HepG2 (cell line): ENCODE measurements around the gene RTRAF. TPM values are rescaled to one million over a fixed set of nuclear protein-coding genes. Genes with fewer than 3 reads are reported as not detected.

Experiments
- ATAC-seq: fragments of 200-7000 bp; cut with Tn5 transposase; 3 replicates; pipeline ENCODE4 v1.9.1; 2020; ENCODE audit warnings: mild to moderate bottlenecking, moderate library complexity
- BruUV-seq: library from RNA; stranded (reverse); fragments of 400-500 nt; replicated peaks from 2 replicates; lab custom pipeline; 2021; lab: Mats Ljungman, UMichigan
- CTCF ChIA-PET: fragments of 300-600 bp; formaldehyde crosslinking; extraction: SDS; loops from one replicate; lab custom pipeline; 2021; ENCODE audit warnings: low total read pairs, inconsistent platforms, low intra/inter-chr PET ratio; lab: Yijun Ruan, JAX
- POLR2A ChIA-PET: fragments of 350-600 bp; sonication (Branson Sonifier 250); formaldehyde crosslinking; loops from one replicate; lab custom pipeline; 2020; ENCODE audit warnings: antibody characterized with exemption, inconsistent platforms; lab: Yijun Ruan, JAX
- DNase-seq: peaks from one replicate; pipeline ENCODE4 v3.0.0-alpha.2; 2015; ENCODE audit warnings: low spot score
- FAIRE-seq: peaks from 3 replicates; lab custom pipeline; 2011; peaks lifted over from hg19 to GRCh38; lab: Jason Lieb, UNC
- H2AFZ ChIP-seq: one replicate; pipeline ENCODE4 v1.6.1; 2011; ENCODE audit warnings: low read length, inconsistent platforms
- H3K27ac ChIP-seq: fragments of 300-600 bp; 3 replicates; pipeline ENCODE4 v1.8.0; 2011; ENCODE audit warnings: mixed run types, mild to moderate bottlenecking, mixed read lengths, low read length, inconsistent platforms; ENCODE audit not compliant: insufficient read depth; ENCODE audit errors: extremely low read length
- H3K27me3 ChIP-seq, 2 experiments: fragments of 200-600 bp in 1 of 2; 2 replicates in 1 of 2; 3 replicates in 1 of 2; pipeline versions ENCODE4 v1.6.0 to v1.8.0; 2011; ENCODE audit warnings: low read length in 2 of 2, mild to moderate bottlenecking in 2 of 2, moderate library complexity in 2 of 2, inconsistent platforms in 1 of 2; ENCODE audit not compliant: insufficient read depth in 2 of 2, control insufficient read depth in 1 of 2
- H3K36me3 ChIP-seq, 2 experiments: fragments of 200-600 bp in 1 of 2; replicated peaks in 1 of 2; 2 replicates in 1 of 2; 3 replicates in 1 of 2; pipeline versions ENCODE4 v1.5.1 to v1.8.0; 2011; ENCODE audit warnings: low read length in 2 of 2, inconsistent platforms in 1 of 2; ENCODE audit not compliant: insufficient read depth in 2 of 2, control insufficient read depth in 1 of 2
- H3K4me1 ChIP-seq: 2 replicates; pipeline ENCODE4 v1.5.1; 2012; ENCODE audit warnings: low read length, inconsistent platforms; ENCODE audit not compliant: insufficient read depth
- H3K4me2 ChIP-seq: 2 replicates; pipeline ENCODE4 v1.6.0; 2011; ENCODE audit warnings: low read depth, low read length, inconsistent platforms
- H3K4me3 ChIP-seq, 3 experiments: fragments of 200-600 bp in 1 of 3; sonication (generic), shearing (Covaris generic) in 1 of 3; replicated peaks in 1 of 3; 2 replicates each; pipeline ENCODE4 v1.5.1; 2011 to 2016; ENCODE audit warnings: low read length in 3 of 3, inconsistent platforms in 2 of 3, low read depth in 2 of 3, mild to moderate bottlenecking in 2 of 3, control low read depth in 1 of 3, mixed read lengths in 1 of 3; ENCODE audit not compliant: insufficient read depth in 1 of 3
- H3K79me2 ChIP-seq: one replicate; pipeline ENCODE4 v1.6.1; 2011; ENCODE audit warnings: low read length, inconsistent platforms; ENCODE audit not compliant: insufficient read depth
- H3K9ac ChIP-seq: 2 replicates; pipeline ENCODE4 v1.6.0; 2011; ENCODE audit warnings: mild to moderate bottlenecking, low read depth, low read length, inconsistent platforms; ENCODE audit not compliant: insufficient read depth
- H3K9me3 ChIP-seq: 2 replicates; pipeline ENCODE4 v1.5.1; 2012; ENCODE audit warnings: mild to moderate bottlenecking, low read length
- H4K20me1 ChIP-seq: 2 replicates; pipeline ENCODE4 v1.6.0; 2011; ENCODE audit warnings: inconsistent platforms, mild to moderate bottlenecking, low read length, moderate library complexity; ENCODE audit not compliant: insufficient read depth
- BORCS8-MEF2B ChIP-seq: sonication (generic); formaldehyde crosslinking; IDR thresholded peaks from 2 replicates; pipeline ENCODE4 v1.8.0; 2022; ENCODE audit warnings: mild to moderate bottlenecking, missing genetic modification reagents
- JUNB ChIP-seq: sonication (generic); formaldehyde crosslinking; IDR thresholded peaks from 2 replicates; pipeline ENCODE4 v1.8.0; 2022; ENCODE audit warnings: missing genetic modification reagents, mild to moderate bottlenecking, borderline replicate concordance
- MAFF ChIP-seq: IDR thresholded peaks from 2 replicates; pipeline ENCODE4 v1.6.1; 2011; ENCODE audit warnings: low read depth, low read length, improper control_type of control experiment
- MAFK ChIP-seq, 2 experiments: IDR thresholded peaks in 1 of 2; conservative IDR thresholded peaks in 1 of 2; 2 replicates each; pipeline ENCODE4 v1.6.1; 2011; ENCODE audit warnings: improper control_type of control experiment in 2 of 2, low read length in 2 of 2
- RBM39 ChIP-seq: fragments of 200-400 bp; formaldehyde crosslinking; IDR thresholded peaks from one replicate; pipeline ENCODE4 v1.6.1; 2018; ENCODE audit warnings: antibody characterized with exemption, mild to moderate bottlenecking, low read depth, low read length; ENCODE audit not compliant: poor library complexity, severe bottlenecking
- SAP130 ChIP-seq: IDR thresholded peaks from 2 replicates; pipeline ENCODE4 v1.6.1; 2016; ENCODE audit warnings: low read depth
- THAP8 ChIP-seq: sonication (generic); formaldehyde crosslinking; IDR thresholded peaks from 2 replicates; pipeline ENCODE4 v1.5.1; 2020; ENCODE audit warnings: missing genetic modification reagents, mild to moderate bottlenecking, borderline replicate concordance
- TMF1 ChIP-seq: sonication (generic); formaldehyde crosslinking; IDR thresholded peaks from 2 replicates; pipeline ENCODE4 v1.8.1; 2022; ENCODE audit warnings: low read depth, missing genetic modification reagents
- YEATS4 ChIP-seq: sonication (generic); formaldehyde crosslinking; IDR thresholded peaks from 2 replicates; pipeline ENCODE4 v1.4.0; 2020; ENCODE audit warnings: missing genetic modification reagents, borderline replicate concordance
- ZBTB10 ChIP-seq: sonication (generic); formaldehyde crosslinking; IDR thresholded peaks from 2 replicates; pipeline ENCODE4 v1.4.0; 2020; ENCODE audit warnings: missing genetic modification reagents, borderline replicate concordance
- ZBTB20 ChIP-seq: sonication (generic); formaldehyde crosslinking; IDR thresholded peaks from 2 replicates; pipeline ENCODE4 v1.8.1; 2023; ENCODE audit warnings: missing genetic modification reagents, low read depth, mild to moderate bottlenecking, borderline replicate concordance
- ZBTB42 ChIP-seq: sonication (generic); formaldehyde crosslinking; IDR thresholded peaks from 2 replicates; pipeline ENCODE4 v1.5.0; 2020; ENCODE audit warnings: mild to moderate bottlenecking, missing genetic modification reagents
- ZC3H13 ChIP-seq: sonication (generic); formaldehyde crosslinking; IDR thresholded peaks from 2 replicates; pipeline ENCODE4 v1.8.1; 2023; ENCODE audit warnings: mild to moderate bottlenecking, missing genetic modification reagents, moderate library complexity
- ZNF205 ChIP-seq: IDR thresholded peaks from 2 replicates; pipeline ENCODE4 v1.6.1; 2018; ENCODE audit warnings: missing biosample characterization, missing genetic modification reagents
- ZNF382 ChIP-seq: sonication (generic); formaldehyde crosslinking; IDR thresholded peaks from 2 replicates; pipeline ENCODE4 v1.5.0; 2020; ENCODE audit warnings: missing genetic modification reagents, mild to moderate bottlenecking, borderline replicate concordance
- ZNF446 ChIP-seq: sonication (generic); formaldehyde crosslinking; IDR thresholded peaks from 2 replicates; pipeline ENCODE4 v1.5.0; 2020; ENCODE audit warnings: mild to moderate bottlenecking, missing genetic modification reagents
- ZNF660 ChIP-seq: sonication (generic); formaldehyde crosslinking; IDR thresholded peaks from 2 replicates; pipeline ENCODE4 v1.5.1; 2020; ENCODE audit warnings: mild to moderate bottlenecking, low read depth, missing genetic modification reagents, borderline replicate concordance
- WGBS: methylation state at CpG from one replicate; pipeline ENCODE4 v1.1.6; 2017; ENCODE audit warnings: low lambda C conversion rate; 5-methylcytosine and 5-hydroxymethylcytosine counted together
- in situ Hi-C: cut with HindIII; loops from 2 replicates; pipeline ENCODE4 v1.10.0; 2017; ENCODE audit warnings: low pct_unique_long_range_greater_than_20kb; ENCODE audit not compliant: extremely low pct_ligation_motif_present
- intact Hi-C: fragments of 100-400 bp; cut with micrococcal nuclease; formaldehyde crosslinking; loops from one replicate; pipeline ENCODE4 v1.10.0; 2022; ENCODE audit not compliant: unreplicated experiment
- polyA plus RNA-seq, 8 experiments: library from polyadenylated mRNA; depleted of rRNA in 3 of 8; stranded (reverse) in 7 of 8; unstranded in 1 of 8; fragments of >200 nt; fragmentation: Illumina TruSeq in 4 of 8; extraction: Trizol in 4 of 8; gene quantifications; 2 replicates each; pipeline versions ENCODE4 v1.2.1 to v1.2.3, GENCODE V29; 2011 to 2016; ENCODE audit warnings: low read depth in 4 of 8, missing spikeins in 1 of 8, mixed read lengths in 1 of 8; ENCODE audit not compliant: insufficient read depth in 1 of 8
- total RNA-seq, 5 experiments: library from RNA; depleted of rRNA; stranded (reverse); fragments of >200 nt; fragmentation: Illumina TruSeq; extraction: Trizol; gene quantifications; 2 replicates each; pipeline ENCODE4 v1.2.3, GENCODE V29; 2016; ENCODE audit warnings: low read depth in 1 of 5

RTRAF gene
- total and polyA plus RNA-seq, 2 of the 13 experiments (the other 11 are each of a cell fraction or from before 2014, with no cell fraction given), result 137 to 258 TPM

GRCh38 chr14:51998348-51998747, 9.0 kb downstream of the RTRAF start:
- H3K4me2 ChIP-seq, result no peak overlapping the region
- in situ Hi-C loops, result no loop called here
- no peaks in the 10 kb centered on the region for H4K20me1 ChIP-seq
- POLR2A ChIA-PET, result no interaction called here
- CTCF ChIA-PET, result no interaction called here
- BruUV-seq, result no TSS peak
- no peak overlapping the region for H3K27ac ChIP-seq
- peaks cover 10 to 67% of the 10 kb centered on the region in 2 experiments for H3K36me3 ChIP-seq
- H2AFZ ChIP-seq, result no peak overlapping the region
- H3K9ac ChIP-seq, result no peak overlapping the region
- H3K9me3 ChIP-seq, result no peaks in the 10 kb centered on the region
- no peak for FAIRE-seq
- H3K27me3 ChIP-seq, result no peaks in the 10 kb centered on the region
- no peak overlapping the region for H3K4me3 ChIP-seq
- peaks cover 3% of the 10 kb centered on the region for H3K79me2 ChIP-seq
- H3K4me1 ChIP-seq, result no peaks in the 10 kb centered on the region
- TF ChIP-seq MAFK (conservative IDR thresholded peaks at IDR 0.05 in 1 of 2, IDR thresholded peaks at IDR 0.05 in 1 of 2; ENCODE audit: low read length in 2 of 2) (peak; percentile 95 to 97), ZC3H13 (no peak), ZBTB10 (CRISPR knock-in tag) (no peak), MAFF (peak; percentile 96)
- TF ChIP-seq, all 625 proteins: peak for 2
- intact Hi-C loops, result no loop called here
- ATAC-seq (no peak), DNase-seq (no peak)

- Histone ChIP-seq H4K20me1 (no peaks in the 10 kb centered on the region), H3K27me3 (no peaks in the 10 kb centered on the region), H3K79me2 (peaks cover 3% of the 10 kb centered on the region), H3K4me2 (no peak overlapping the region), H3K27ac (no peak overlapping the region), H2AFZ (no peak overlapping the region), H3K4me1 (no peaks in the 10 kb centered on the region), H3K9ac (no peak overlapping the region), H3K9me3 (no peaks in the 10 kb centered on the region), H3K4me3 (no peak overlapping the region), H3K36me3 (peaks cover 12 to 68% of the 10 kb centered on the region in 2 experiments)
- no peak for DNase-seq
- intact Hi-C loops (no loop called here), in situ Hi-C loops (no loop called here)
- ChIA-PET CTCF (no interaction called here), POLR2A (no interaction called here)
- BruUV-seq, result no TSS peak
- no peak for ATAC-seq
- WGBS, result 97% methylated on average over 2 of the region's 2 CpGs
- FAIRE-seq, result no peak
- TF ChIP-seq BORCS8-MEF2B (CRISPR knock-in tag) (no peak), TMF1 (CRISPR knock-in tag) (no peak), SAP130 (no peak), ZNF205 (CRISPR knock-in tag) (no peak), ZNF660 (CRISPR knock-in tag) (no peak), YEATS4 (no peak), THAP8 (CRISPR knock-in tag) (no peak), ZNF446 (CRISPR knock-in tag) (no peak), ZBTB42 (no peak), JUNB (CRISPR knock-in tag) (no peak), ZBTB20 (CRISPR knock-in tag) (no peak), RBM39 (no peak), ZNF382 (CRISPR knock-in tag) (no peak)
Observed at GRCh38 chr14:51999084-51999483, 9.7 kb downstream of the RTRAF start.
